ENCODE measurements around the gene PSTPIP2. TPM values are rescaled to one million over a fixed set of nuclear protein-coding genes. Genes with fewer than 3 reads are reported as not detected.

Gene PSTPIP2
- total and polyA plus RNA-seq, 2 experiments from 2014 or later = 1.4 to 2.6 TPM

DNA sequence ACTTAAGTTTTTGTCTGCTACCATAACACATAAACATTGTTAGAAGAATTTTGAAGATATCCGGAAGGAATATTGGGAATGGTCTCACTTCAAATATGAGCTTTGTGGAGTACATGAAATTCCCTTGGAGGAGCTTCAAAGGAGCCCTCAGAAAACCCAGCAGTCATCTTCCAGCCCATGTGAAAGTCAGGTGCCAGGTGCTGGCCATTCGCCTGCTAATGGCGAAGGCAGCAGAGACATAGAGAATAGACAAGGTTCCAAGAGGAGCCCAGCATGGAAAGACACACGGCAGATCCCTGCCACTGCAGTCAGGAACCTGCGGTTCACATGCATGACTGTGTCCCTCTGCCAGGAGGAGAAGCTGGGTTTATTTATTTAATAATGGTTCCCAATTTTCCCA lies 64.9 kb downstream of the PSTPIP2 start:
- TF ChIP-seq REST (IDR thresholded peaks at IDR 0.05; ENCODE audit: unreplicated experiment) (no peak), JUNB (IDR thresholded peaks at IDR 0.05; ENCODE audit: unreplicated experiment) (no peak)
- TF ChIP-seq, protein P1, sequence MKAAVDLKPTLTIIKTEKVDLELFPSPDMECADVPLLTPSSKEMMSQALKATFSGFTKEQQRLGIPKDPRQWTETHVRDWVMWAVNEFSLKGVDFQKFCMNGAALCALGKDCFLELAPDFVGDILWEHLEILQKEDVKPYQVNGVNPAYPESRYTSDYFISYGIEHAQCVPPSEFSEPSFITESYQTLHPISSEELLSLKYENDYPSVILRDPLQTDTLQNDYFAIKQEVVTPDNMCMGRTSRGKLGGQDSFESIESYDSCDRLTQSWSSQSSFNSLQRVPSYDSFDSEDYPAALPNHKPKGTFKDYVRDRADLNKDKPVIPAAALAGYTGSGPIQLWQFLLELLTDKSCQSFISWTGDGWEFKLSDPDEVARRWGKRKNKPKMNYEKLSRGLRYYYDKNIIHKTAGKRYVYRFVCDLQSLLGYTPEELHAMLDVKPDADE (IDR thresholded peaks at IDR 0.05) = no peak
- Mint-ChIP-seq H3K36me3 (ENCODE audit: low read depth) (no peaks in the 10 kb centered on the region), H3K4me1 (0 out of 3 replicates have a peak, but pooled peaks cover 6% of the 10 kb centered on the region), H3K9me3 (peaks cover 8% of the 10 kb centered on the region; the same call in 2 of the 3 replicates), H3K27ac (no peak overlapping the region), H3K27me3 (ENCODE audit: insufficient read depth, low read depth, poor library complexity) (no peaks in the 10 kb centered on the region), H3K4me3 (no peak overlapping the region)
- Histone ChIP-seq H4K20me1 (replicated peaks; ENCODE audit: insufficient read depth) (no peaks in the 10 kb centered on the region), H3K79me2 (replicated peaks; ENCODE audit: insufficient read depth) (no peaks in the 10 kb centered on the region), H3K27ac (ENCODE audit: low read depth) (no peak overlapping the region), H3K9me2 (ENCODE audit: insufficient read depth) (no peaks in the 10 kb centered on the region), H3F3A (replicated peaks; ENCODE audit: low read depth) (no peaks in the 10 kb centered on the region), H3K4me1 (ENCODE audit: insufficient read depth) (no peaks in the 10 kb centered on the region), H3K4me3 (no peak overlapping the region), H2AFZ (no peak overlapping the region), H3K27me3 (ENCODE audit: insufficient read depth) (no peaks in the 10 kb centered on the region), H3K36me3 (ENCODE audit: insufficient read depth) (no peaks in the 10 kb centered on the region), H3K4me2 (no peak overlapping the region)
- DNase-seq (ENCODE audit: low spot score) (no peak), ATAC-seq (no peak; the same call in 1 of the 3 replicates)

DNA sequence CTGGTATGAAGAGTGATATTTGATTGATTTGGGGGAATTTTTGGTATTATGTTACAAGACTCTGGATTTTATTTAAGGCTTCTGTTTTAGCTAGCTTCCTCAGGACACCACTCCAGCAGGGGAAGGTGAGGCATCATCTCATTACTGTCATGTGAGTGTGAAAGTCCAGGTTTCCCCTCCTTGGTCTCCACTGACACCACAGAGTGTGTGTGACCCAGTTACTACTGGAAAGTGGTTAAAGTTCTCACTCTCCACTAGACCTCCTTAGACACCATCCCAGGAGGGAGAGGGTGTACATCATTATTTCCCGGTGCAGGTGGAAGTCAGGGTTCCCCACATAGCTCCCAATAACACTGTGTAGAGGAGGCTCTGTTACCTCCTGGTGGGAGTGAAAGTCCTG lies 69.1 kb downstream of the PSTPIP2 start:
- H3K4me3 Mint-ChIP-seq = no peak overlapping the region
- H3K27ac ChIP-seq (ENCODE audit: low read depth) = no peak overlapping the region
- no peak for DNase-seq (ENCODE audit: low spot score)
- H3K9me2 ChIP-seq (ENCODE audit: insufficient read depth) = no peaks in the 10 kb centered on the region
- no peak overlapping the region for H3K4me3 ChIP-seq
- no peak overlapping the region for H2AFZ ChIP-seq
- H4K20me1 ChIP-seq (replicated peaks; ENCODE audit: insufficient read depth) = no peaks in the 10 kb centered on the region
- no peaks in the 10 kb centered on the region for H3K36me3 ChIP-seq (ENCODE audit: insufficient read depth)
- H3K4me2 ChIP-seq = no peak overlapping the region
- H3K27me3 ChIP-seq (ENCODE audit: insufficient read depth) = no peaks in the 10 kb centered on the region
- H3F3A ChIP-seq (replicated peaks; ENCODE audit: low read depth) = no peaks in the 10 kb centered on the region
- no peaks in the 10 kb centered on the region for H3K79me2 ChIP-seq (replicated peaks; ENCODE audit: insufficient read depth)
- H3K36me3 Mint-ChIP-seq (ENCODE audit: low read depth) = no peaks in the 10 kb centered on the region
- no peaks in the 10 kb centered on the region for H3K27me3 Mint-ChIP-seq (ENCODE audit: insufficient read depth, low read depth, poor library complexity)
- H3K9me3 Mint-ChIP-seq = peaks cover 8% of the 10 kb centered on the region; the same call in 2 of the 3 replicates
- H3K27ac Mint-ChIP-seq = no peak overlapping the region
- H3K4me1 ChIP-seq (ENCODE audit: insufficient read depth) = peaks cover 8% of the 10 kb centered on the region
- H3K4me1 Mint-ChIP-seq = peaks cover 16% of the 10 kb centered on the region
- ATAC-seq = no peak
- TF ChIP-seq CREB1 (CRISPR knock-in tag; IDR thresholded peaks at IDR 0.05; ENCODE audit: low read depth) (no peak), EZH2phosphoT487 (IDR thresholded peaks at IDR 0.05; ENCODE audit: unreplicated experiment) (no peak), STAT1 (IDR thresholded peaks at IDR 0.05; ENCODE audit: unreplicated experiment) (no peak), ZNF114 (CRISPR knock-in tag; IDR thresholded peaks at IDR 0.05) (no peak), POLR2AphosphoS5 (IDR thresholded peaks at IDR 0.05; ENCODE audit: low read depth) (no peak)
- TF ChIP-seq, protein P2, sequence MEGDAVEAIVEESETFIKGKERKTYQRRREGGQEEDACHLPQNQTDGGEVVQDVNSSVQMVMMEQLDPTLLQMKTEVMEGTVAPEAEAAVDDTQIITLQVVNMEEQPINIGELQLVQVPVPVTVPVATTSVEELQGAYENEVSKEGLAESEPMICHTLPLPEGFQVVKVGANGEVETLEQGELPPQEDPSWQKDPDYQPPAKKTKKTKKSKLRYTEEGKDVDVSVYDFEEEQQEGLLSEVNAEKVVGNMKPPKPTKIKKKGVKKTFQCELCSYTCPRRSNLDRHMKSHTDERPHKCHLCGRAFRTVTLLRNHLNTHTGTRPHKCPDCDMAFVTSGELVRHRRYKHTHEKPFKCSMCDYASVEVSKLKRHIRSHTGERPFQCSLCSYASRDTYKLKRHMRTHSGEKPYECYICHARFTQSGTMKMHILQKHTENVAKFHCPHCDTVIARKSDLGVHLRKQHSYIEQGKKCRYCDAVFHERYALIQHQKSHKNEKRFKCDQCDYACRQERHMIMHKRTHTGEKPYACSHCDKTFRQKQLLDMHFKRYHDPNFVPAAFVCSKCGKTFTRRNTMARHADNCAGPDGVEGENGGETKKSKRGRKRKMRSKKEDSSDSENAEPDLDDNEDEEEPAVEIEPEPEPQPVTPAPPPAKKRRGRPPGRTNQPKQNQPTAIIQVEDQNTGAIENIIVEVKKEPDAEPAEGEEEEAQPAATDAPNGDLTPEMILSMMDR (conservative IDR thresholded peaks at IDR 0.05; ENCODE audit: low read depth in 2 of 2) = no peak
- TF ChIP-seq, protein P1 (IDR thresholded peaks at IDR 0.05) = no peak
